ENCODE measurements around the gene NMRK1. TPM values are rescaled to one million over a fixed set of nuclear protein-coding genes. Genes with fewer than 3 reads are reported as not detected.

NMRK1 gene
- total and polyA plus RNA-seq, 2 experiments from 2014 or later = 6.2 to 15.8 TPM

DNA sequence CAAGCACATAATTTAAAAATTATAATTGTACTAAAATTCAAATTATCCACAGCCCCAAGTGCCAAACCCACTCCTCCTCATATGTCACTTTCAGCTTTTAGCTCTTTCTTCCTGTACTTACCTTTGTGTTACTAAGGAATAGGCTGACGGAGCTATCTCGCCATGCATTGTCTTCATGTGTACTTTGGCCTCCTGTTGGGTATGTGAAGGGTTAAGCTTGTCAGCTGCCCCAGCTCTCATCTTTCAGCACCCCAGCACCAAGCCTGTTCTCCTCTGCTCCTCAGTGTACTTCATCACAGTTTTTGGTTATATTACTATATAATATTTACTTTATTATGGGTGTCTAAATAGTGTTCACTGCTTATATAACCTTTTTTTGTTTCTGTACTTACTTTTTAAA is 46.5 kb upstream of the NMRK1 start (continued):
- TF ChIP-seq, protein P1, sequence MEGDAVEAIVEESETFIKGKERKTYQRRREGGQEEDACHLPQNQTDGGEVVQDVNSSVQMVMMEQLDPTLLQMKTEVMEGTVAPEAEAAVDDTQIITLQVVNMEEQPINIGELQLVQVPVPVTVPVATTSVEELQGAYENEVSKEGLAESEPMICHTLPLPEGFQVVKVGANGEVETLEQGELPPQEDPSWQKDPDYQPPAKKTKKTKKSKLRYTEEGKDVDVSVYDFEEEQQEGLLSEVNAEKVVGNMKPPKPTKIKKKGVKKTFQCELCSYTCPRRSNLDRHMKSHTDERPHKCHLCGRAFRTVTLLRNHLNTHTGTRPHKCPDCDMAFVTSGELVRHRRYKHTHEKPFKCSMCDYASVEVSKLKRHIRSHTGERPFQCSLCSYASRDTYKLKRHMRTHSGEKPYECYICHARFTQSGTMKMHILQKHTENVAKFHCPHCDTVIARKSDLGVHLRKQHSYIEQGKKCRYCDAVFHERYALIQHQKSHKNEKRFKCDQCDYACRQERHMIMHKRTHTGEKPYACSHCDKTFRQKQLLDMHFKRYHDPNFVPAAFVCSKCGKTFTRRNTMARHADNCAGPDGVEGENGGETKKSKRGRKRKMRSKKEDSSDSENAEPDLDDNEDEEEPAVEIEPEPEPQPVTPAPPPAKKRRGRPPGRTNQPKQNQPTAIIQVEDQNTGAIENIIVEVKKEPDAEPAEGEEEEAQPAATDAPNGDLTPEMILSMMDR (conservative IDR thresholded peaks at IDR 0.05; ENCODE audit: low read depth in 2 of 2) = no peak
- no peak for TF ChIP-seq STAT1 (IDR thresholded peaks at IDR 0.05; ENCODE audit: unreplicated experiment)
- no peak for TF ChIP-seq JUNB (IDR thresholded peaks at IDR 0.05; ENCODE audit: unreplicated experiment)
- TF ChIP-seq EZH2 (IDR thresholded peaks at IDR 0.05; ENCODE audit: low read depth, unreplicated experiment) = no peak
- TF ChIP-seq NANOG (IDR thresholded peaks at IDR 0.05; ENCODE audit: borderline replicate concordance) = no peak
- no peak for TF ChIP-seq POLR2AphosphoS5 (IDR thresholded peaks at IDR 0.05; ENCODE audit: low read depth)
- TF ChIP-seq ZNF331 (CRISPR knock-in tag; IDR thresholded peaks at IDR 0.05; ENCODE audit: low read depth) = no peak

DNA sequence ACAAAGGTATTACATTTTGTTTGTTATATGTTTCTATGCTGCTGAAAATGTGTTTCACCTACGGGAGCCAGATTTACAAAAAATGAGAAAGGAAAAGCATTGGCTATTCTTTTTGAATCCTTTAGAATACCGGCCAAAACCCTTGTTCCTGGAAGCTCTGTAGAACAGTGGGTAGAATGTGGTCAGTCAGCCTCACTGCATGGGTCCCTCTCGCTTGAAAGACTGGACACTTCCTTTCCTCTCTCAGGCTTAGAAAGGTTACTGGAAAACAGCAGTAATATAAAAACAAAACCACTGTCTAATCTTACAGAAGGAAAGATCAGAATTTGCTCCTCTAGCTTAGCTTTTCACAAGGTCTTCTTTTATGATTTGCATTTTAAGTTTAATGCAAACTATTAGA is 45.4 kb upstream of the NMRK1 start:
- no peaks in the 10 kb centered on the region for H3K27me3 Mint-ChIP-seq (ENCODE audit: insufficient read depth, low read depth, poor library complexity)
- H3K4me3 ChIP-seq = no peak overlapping the region
- no peak overlapping the region for H2AFZ ChIP-seq
- H3K9me2 ChIP-seq (ENCODE audit: insufficient read depth) = no peaks in the 10 kb centered on the region
- no peaks in the 10 kb centered on the region for H3K36me3 ChIP-seq (ENCODE audit: insufficient read depth)
- no peak for TF ChIP-seq POLR2AphosphoS5 (IDR thresholded peaks at IDR 0.05; ENCODE audit: low read depth)
- no peak for TF ChIP-seq EZH2phosphoT487 (IDR thresholded peaks at IDR 0.05; ENCODE audit: unreplicated experiment)
- no peak for TF ChIP-seq NANOG (IDR thresholded peaks at IDR 0.05; ENCODE audit: borderline replicate concordance)
- TF ChIP-seq ZNF114 (CRISPR knock-in tag; IDR thresholded peaks at IDR 0.05) = no peak
- no peak for TF ChIP-seq JUNB (IDR thresholded peaks at IDR 0.05; ENCODE audit: unreplicated experiment)
- no peak for TF ChIP-seq STAT1 (IDR thresholded peaks at IDR 0.05; ENCODE audit: unreplicated experiment)
- no peak for TF ChIP-seq CREB1 (CRISPR knock-in tag; IDR thresholded peaks at IDR 0.05; ENCODE audit: low read depth)
- TF ChIP-seq ZNF331 (CRISPR knock-in tag; IDR thresholded peaks at IDR 0.05; ENCODE audit: low read depth) = no peak
- H3K4me1 ChIP-seq (ENCODE audit: insufficient read depth) = peaks cover 13% of the 10 kb centered on the region
- H3K9me3 Mint-ChIP-seq = no peaks in the 10 kb centered on the region
- no peak overlapping the region; the same call in 1 of the 2 replicates for H3K27ac Mint-ChIP-seq
- no peaks in the 10 kb centered on the region for H3K27me3 ChIP-seq (ENCODE audit: insufficient read depth)
- H3K36me3 Mint-ChIP-seq (ENCODE audit: low read depth) = no peaks in the 10 kb centered on the region; the same call in 2 of the 3 replicates
- DNase-seq (ENCODE audit: low spot score) = no peak
- no peak overlapping the region for H3K4me2 ChIP-seq
- H4K20me1 ChIP-seq (replicated peaks; ENCODE audit: insufficient read depth) = no peaks in the 10 kb centered on the region
- H3K79me2 ChIP-seq (replicated peaks; ENCODE audit: insufficient read depth) = no peaks in the 10 kb centered on the region
- no peaks in the 10 kb centered on the region for H3F3A ChIP-seq (replicated peaks; ENCODE audit: low read depth)
- H3K4me1 Mint-ChIP-seq = peaks cover 23% of the 10 kb centered on the region
- no peak overlapping the region for H3K27ac ChIP-seq (ENCODE audit: low read depth)
- peak; percentile 31; the same call in 1 of the 3 replicates for ATAC-seq
- H3K4me3 Mint-ChIP-seq = no peak overlapping the region

DNA sequence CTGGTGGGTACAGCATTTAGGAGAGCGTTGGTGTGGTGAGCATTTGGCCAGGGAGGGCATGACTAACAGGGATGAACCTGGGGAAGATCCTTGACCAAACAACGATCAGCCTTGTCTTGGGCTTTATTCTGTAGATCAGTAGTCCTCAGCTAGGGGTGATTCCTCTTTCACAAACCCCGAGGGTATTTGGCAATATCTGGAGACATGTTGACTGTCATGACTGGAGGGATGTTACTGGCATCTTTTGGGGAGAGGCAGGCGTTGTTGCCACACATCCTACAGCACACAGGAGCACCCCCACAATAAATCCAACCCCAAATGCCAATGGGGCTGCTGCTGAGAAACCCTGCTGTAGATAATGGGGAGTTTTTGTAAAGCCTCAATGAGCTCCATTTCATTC is 44.3 kb upstream of the NMRK1 start:
- no peak overlapping the region for H2AFZ ChIP-seq

More for the DNA sequence above, 44.3 kb upstream of the NMRK1 start:
- Mint-ChIP-seq H3K4me1 (peaks cover 23% of the 10 kb centered on the region), H3K27ac (peak overlapping the region; percentile 7; the same call in 1 of the 2 replicates), H3K4me3 (no peak overlapping the region), H3K36me3 (ENCODE audit: low read depth) (no peaks in the 10 kb centered on the region; the same call in 2 of the 3 replicates), H3K27me3 (ENCODE audit: insufficient read depth, low read depth, poor library complexity) (no peaks in the 10 kb centered on the region), H3K9me3 (no peaks in the 10 kb centered on the region)
- no peak overlapping the region for H3K4me2 ChIP-seq
- H3K9me2 ChIP-seq (ENCODE audit: insufficient read depth) = no peaks in the 10 kb centered on the region
- DNase-seq (ENCODE audit: low spot score) (no peak), ATAC-seq (no peak)
- H3K36me3 ChIP-seq (ENCODE audit: insufficient read depth) = no peaks in the 10 kb centered on the region
- H3K27me3 ChIP-seq (ENCODE audit: insufficient read depth) = no peaks in the 10 kb centered on the region
- H3F3A ChIP-seq (replicated peaks; ENCODE audit: low read depth) = no peaks in the 10 kb centered on the region
- H4K20me1 ChIP-seq (replicated peaks; ENCODE audit: insufficient read depth) = no peaks in the 10 kb centered on the region
- H3K79me2 ChIP-seq (replicated peaks; ENCODE audit: insufficient read depth) = no peaks in the 10 kb centered on the region
- H3K4me3 ChIP-seq = no peak overlapping the region
- H3K27ac ChIP-seq (ENCODE audit: low read depth) = no peak overlapping the region
- peaks cover 13% of the 10 kb centered on the region for H3K4me1 ChIP-seq (ENCODE audit: insufficient read depth)
- TF ChIP-seq EZH2phosphoT487 (IDR thresholded peaks at IDR 0.05; ENCODE audit: unreplicated experiment) = no peak
